GM19240 (cell line): ENCODE measurements around the gene RABL3.
"Not testable (repeated sequence)": the region's sequence is repeated elsewhere in the genome, so short reads cannot be mapped to it uniquely, and the experiment has no call there.

ENCODE experiments used
- DNase-seq: peaks from one replicate; pipeline ENCODE4 v3.0.0; 2011; ENCODE audit warnings: low spot score; ENCODE audit not compliant: insufficient read length

The RABL3 gene

GRCh38 chr3:120646771-120647432 is 95.4 kb downstream of the RABL3 start:
- DNase-seq, result no peak

GRCh38 chr3:120645083-120645845 is 97.1 kb downstream of the RABL3 start:
- DNase-seq, result no peak

GRCh38 chr3:120642368-120642948 is 99.9 kb downstream of the RABL3 start:
- DNase-seq, result no peak

GRCh38 chr3:120641696-120642246 is 100.5 kb downstream of the RABL3 start:
- DNase-seq, result no peak

GRCh38 chr3:120640231-120640630 is 102.1 kb downstream of the RABL3 start:
- DNase-seq, result no peak

- not testable (repeated sequence) for DNase-seq
These were observed 103.5 kb downstream of the RABL3 start for GRCh38 chr3:120638820-120639219.

GRCh38 chr3:120637851-120638559 is 104.3 kb downstream of the RABL3 start:
- DNase-seq, result no peak

GRCh38 chr3:120636795-120637401 is 105.4 kb downstream of the RABL3 start:
- DNase-seq, result no peak
